Chondrocyte (in vitro differentiated cells): ENCODE results near the gene CCND3. TPM values are rescaled to one million over a fixed set of nuclear protein-coding genes. Genes with fewer than 3 reads are reported as not detected.

Experiments
- DNase-seq: peaks from one replicate; pipeline ENCODE4 v3.0.0; 2021; ENCODE audit warnings: mixed read lengths, low spot score
- H3K27ac Mint-ChIP-seq: one replicate; pipeline ENCODE4 v1.8.0; 2021; ENCODE audit warnings: mild to moderate bottlenecking, moderate library complexity, mixed read lengths; ENCODE audit not compliant: unreplicated experiment
- H3K27me3 Mint-ChIP-seq: 2 replicates; pipeline ENCODE4 v1.8.0; 2021; ENCODE audit warnings: low read depth, mixed read lengths
- H3K36me3 Mint-ChIP-seq: 2 replicates; pipeline ENCODE4 v1.8.0; 2021; ENCODE audit warnings: low read depth, mixed read lengths
- H3K4me1 Mint-ChIP-seq: 2 replicates; pipeline ENCODE4 v1.8.0; 2021; ENCODE audit warnings: low read depth, mild to moderate bottlenecking, mixed read lengths
- H3K4me3 Mint-ChIP-seq: one replicate; pipeline ENCODE4 v1.8.0; 2021; ENCODE audit warnings: mild to moderate bottlenecking, moderate library complexity, mixed read lengths; ENCODE audit not compliant: unreplicated experiment
- H3K9me3 Mint-ChIP-seq: 2 replicates; pipeline ENCODE4 v1.8.0; 2021; ENCODE audit warnings: low read depth, mixed read lengths
- total RNA-seq: library from RNA; stranded (reverse); gene quantifications from 3 replicates; pipeline ENCODE4 v1.2.1, GENCODE V29; 2021
- TF ChIP-seq, protein P1 (sequence below): fragments of 200-600 bp; sonication (generic); IDR thresholded peaks from 2 replicates; pipeline ENCODE4 v1.5.0; 2021; ENCODE audit warnings: antibody characterized with exemption, mild to moderate bottlenecking, moderate library complexity

The CCND3 gene
- total RNA-seq, 1 donor from 2014 or later = 52.9 TPM

DNA sequence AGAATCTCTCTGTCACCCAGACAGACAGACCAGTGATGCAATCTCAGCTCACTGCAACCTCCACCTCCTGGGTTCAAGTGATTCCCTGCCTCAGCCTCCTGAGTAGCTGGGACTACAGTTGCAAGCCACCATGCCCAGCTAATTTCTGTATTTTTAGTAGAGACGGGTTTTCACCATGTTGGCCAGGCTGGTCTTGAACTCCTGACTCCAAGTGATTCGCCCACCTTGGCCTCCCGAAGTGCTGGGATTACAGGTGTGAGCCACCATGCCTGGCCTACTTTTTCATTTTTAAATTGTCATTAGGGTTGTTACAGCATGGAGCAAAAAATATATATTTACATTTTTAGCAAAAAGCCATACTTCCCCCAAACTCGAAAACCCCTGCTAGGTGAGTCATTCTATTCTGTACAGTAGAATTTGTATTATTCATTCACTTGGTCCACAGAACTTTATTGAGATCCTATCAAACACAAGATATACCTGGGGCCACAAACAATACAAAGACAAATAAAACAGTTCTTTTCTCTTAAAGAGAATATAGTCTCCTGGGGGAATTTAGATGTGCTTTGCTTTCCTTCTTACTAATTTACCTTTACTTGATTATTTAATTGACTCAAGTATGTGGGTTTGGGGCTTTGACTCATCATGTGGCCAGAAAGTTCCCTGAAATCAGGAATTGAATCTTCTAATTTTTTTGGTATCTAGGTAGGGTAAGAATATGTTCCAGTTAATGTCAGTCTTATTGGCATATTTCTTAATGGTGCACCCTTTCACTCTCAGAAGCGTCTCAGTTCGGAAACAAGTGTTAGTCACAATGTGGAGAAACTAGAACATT is 16.6 kb upstream of the CCND3 start:
- Mint-ChIP-seq H3K4me1 (peaks cover 4% of the 10 kb centered on the region), H3K36me3 (no peaks in the 10 kb centered on the region), H3K27ac (no peak overlapping the region), H3K4me3 (no peak overlapping the region), H3K9me3 (no peaks in the 10 kb centered on the region), H3K27me3 (no peaks in the 10 kb centered on the region)
- TF ChIP-seq, protein P1, sequence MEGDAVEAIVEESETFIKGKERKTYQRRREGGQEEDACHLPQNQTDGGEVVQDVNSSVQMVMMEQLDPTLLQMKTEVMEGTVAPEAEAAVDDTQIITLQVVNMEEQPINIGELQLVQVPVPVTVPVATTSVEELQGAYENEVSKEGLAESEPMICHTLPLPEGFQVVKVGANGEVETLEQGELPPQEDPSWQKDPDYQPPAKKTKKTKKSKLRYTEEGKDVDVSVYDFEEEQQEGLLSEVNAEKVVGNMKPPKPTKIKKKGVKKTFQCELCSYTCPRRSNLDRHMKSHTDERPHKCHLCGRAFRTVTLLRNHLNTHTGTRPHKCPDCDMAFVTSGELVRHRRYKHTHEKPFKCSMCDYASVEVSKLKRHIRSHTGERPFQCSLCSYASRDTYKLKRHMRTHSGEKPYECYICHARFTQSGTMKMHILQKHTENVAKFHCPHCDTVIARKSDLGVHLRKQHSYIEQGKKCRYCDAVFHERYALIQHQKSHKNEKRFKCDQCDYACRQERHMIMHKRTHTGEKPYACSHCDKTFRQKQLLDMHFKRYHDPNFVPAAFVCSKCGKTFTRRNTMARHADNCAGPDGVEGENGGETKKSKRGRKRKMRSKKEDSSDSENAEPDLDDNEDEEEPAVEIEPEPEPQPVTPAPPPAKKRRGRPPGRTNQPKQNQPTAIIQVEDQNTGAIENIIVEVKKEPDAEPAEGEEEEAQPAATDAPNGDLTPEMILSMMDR = no peak
- no peak for DNase-seq

DNA sequence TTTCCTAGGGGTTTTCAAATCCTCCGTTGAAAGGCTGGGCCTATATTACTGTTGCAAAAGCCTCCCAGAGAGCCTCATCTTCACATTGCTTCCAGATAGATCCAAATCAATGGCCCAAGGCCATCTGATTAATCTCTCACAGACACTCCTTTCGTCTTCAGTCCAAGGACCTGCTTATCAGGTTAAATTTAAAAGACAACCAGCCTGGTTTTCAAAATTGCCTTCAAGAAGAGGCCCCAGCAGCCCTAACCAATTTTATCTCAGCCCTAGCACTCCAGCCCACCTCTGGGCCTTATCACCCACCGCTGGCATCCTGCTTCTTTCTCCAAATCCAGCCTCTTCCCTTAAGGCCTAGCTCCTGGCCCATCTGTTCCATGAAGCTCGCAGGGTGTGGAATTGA is 15.5 kb upstream of the CCND3 start:
- Mint-ChIP-seq H3K9me3 (no peaks in the 10 kb centered on the region), H3K4me3 (no peak overlapping the region), H3K36me3 (no peaks in the 10 kb centered on the region), H3K4me1 (peaks cover 4% of the 10 kb centered on the region), H3K27me3 (no peaks in the 10 kb centered on the region), H3K27ac (no peak overlapping the region)
- no peak for DNase-seq
- TF ChIP-seq, protein P1 = no peak

DNA sequence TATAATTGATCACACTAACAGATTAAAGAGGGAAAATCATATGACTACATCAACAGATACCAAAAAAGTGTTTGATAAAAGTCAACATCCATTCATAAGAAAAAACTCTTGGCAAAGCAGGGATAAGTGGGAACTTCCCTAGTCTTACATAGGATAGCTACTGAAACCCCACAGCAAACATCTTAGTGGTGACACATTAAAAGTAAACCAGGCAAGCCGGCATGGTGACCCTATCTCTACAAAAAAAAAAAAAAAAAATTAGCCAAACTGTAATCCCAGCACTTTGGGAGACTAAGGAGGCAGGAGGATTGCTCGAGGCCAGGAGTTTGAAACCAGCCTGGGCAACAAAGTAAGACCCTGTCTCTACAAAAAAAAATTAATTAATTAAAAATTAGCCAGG is 13.8 kb upstream of the CCND3 start:
- no peak overlapping the region for H3K27ac Mint-ChIP-seq
- DNase-seq = no peak
- H3K4me3 Mint-ChIP-seq = no peak overlapping the region
- H3K36me3 Mint-ChIP-seq = no peaks in the 10 kb centered on the region
- H3K9me3 Mint-ChIP-seq = no peaks in the 10 kb centered on the region
- TF ChIP-seq, protein P1 = no peak
- H3K27me3 Mint-ChIP-seq = no peaks in the 10 kb centered on the region
- no peaks in the 10 kb centered on the region for H3K4me1 Mint-ChIP-seq

DNA sequence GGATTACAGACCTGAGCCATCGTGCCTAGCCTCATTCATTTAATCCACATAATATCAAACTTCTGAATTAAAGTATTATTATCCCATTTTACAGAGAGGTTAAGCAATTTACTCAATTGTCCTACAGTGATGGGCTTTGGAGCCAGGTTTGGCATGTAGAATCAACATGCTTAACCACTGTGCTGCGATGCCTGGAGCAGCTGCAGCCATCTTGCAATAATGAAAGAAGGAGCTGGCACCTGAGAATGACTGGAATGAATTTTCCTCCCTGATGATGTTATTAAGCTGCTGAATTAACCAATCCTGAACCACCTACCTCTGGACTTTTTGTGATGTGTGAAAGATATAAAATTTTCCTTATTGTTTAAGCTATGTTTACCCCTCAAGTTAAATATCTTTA is 13.1 kb upstream of the CCND3 start:
- Mint-ChIP-seq H3K27me3 (no peaks in the 10 kb centered on the region), H3K4me1 (no peaks in the 10 kb centered on the region), H3K36me3 (no peaks in the 10 kb centered on the region), H3K27ac (no peak overlapping the region), H3K4me3 (no peak overlapping the region), H3K9me3 (no peaks in the 10 kb centered on the region)
- no peak for DNase-seq
- TF ChIP-seq, protein P1 = no peak

DNA sequence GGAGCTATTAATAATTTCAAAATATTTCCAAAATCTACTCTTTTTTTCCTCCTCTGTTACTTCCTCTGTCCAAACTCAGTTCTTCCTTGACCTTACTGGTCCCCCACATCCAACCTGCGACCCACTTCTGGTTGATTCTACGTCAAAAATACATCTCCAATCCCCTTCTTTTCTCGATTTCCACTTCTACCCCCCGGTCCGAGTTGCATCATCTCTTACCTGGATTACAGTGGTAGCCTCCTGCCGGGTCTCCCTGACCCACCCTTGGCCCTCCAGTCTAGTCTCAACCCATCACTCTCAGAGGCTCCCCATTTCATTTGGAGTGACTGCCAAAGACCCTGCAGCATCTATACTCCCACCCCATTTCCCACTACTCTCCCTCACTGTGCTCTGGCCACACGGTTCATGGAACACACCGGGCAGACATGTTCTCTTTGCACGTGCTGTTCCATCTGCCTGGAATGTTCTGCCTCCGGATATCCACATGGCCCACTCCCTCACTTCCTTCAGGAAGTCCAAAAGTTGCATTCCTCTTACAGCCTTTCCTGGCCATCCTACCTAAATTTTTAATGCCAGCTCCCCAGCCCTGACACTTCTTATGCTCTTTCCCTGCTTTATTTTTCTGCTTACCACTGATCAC is 6.1 kb upstream of the CCND3 start:
- no peak for DNase-seq
- Mint-ChIP-seq H3K4me3 (no peak overlapping the region), H3K36me3 (no peaks in the 10 kb centered on the region), H3K9me3 (no peaks in the 10 kb centered on the region), H3K4me1 (no peaks in the 10 kb centered on the region), H3K27ac (no peak overlapping the region), H3K27me3 (no peaks in the 10 kb centered on the region)
- TF ChIP-seq, protein P1 = no peak
